ENCODE data around the gene MIA.
"Not testable (repeated sequence)": the region's sequence is repeated elsewhere in the genome, so short reads cannot be mapped to it uniquely, and the experiment has no call there.

DNA sequence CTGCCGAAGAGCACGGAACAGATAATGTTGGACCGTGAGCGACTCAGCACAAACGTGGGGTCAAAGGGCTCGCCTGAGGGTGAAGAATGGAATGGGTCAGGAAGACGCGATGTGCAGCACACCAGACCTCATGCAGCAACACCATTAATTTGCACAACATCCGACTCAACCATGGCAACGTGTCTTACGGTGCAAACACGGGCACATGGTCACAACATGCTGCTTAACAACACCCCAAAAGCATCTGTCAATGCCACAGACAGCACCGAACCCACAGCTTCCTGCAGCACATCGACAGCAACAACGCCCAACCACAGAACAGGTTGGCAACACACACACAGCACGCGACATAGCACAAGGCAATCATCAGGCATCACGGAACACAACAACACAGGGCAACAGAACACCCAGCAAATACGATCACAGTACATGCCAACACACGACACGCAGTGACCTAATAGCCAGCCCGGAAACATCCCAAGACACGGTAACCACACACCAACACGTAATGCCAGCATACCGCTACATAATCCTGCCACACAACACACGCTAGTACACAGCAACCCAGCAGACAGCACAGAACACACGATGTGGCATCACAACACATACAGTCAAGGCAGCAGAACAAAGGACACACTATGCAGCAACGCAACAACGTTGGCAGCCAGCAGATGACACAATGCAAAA, 51.5 kb downstream of the MIA start:
- not testable (repeated sequence) for TF ChIP-seq ZNF157 (tag by site-specific recombination; IDR thresholded peaks at IDR 0.05); ZNF621 (tag by site-specific recombination; IDR thresholded peaks at IDR 0.05); ZNF701 (tag by site-specific recombination; IDR thresholded peaks at IDR 0.05); MEIS1 (CRISPR knock-in tag; IDR thresholded peaks at IDR 0.05; ENCODE audit: borderline replicate concordance); ZBTB20 (tag by site-specific recombination; IDR thresholded peaks at IDR 0.05); SP2 (tag by site-specific recombination; IDR thresholded peaks at IDR 0.05); ZNF558 (tag by site-specific recombination; IDR thresholded peaks at IDR 0.05); ZNF274 (IDR thresholded peaks at IDR 0.05; ENCODE audit: low read length); ZNF274 (tag by site-specific recombination; IDR thresholded peaks at IDR 0.05; ENCODE audit: borderline replicate concordance)
- TF ChIP-seq, protein P1, sequence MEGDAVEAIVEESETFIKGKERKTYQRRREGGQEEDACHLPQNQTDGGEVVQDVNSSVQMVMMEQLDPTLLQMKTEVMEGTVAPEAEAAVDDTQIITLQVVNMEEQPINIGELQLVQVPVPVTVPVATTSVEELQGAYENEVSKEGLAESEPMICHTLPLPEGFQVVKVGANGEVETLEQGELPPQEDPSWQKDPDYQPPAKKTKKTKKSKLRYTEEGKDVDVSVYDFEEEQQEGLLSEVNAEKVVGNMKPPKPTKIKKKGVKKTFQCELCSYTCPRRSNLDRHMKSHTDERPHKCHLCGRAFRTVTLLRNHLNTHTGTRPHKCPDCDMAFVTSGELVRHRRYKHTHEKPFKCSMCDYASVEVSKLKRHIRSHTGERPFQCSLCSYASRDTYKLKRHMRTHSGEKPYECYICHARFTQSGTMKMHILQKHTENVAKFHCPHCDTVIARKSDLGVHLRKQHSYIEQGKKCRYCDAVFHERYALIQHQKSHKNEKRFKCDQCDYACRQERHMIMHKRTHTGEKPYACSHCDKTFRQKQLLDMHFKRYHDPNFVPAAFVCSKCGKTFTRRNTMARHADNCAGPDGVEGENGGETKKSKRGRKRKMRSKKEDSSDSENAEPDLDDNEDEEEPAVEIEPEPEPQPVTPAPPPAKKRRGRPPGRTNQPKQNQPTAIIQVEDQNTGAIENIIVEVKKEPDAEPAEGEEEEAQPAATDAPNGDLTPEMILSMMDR (tag by site-specific recombination; IDR thresholded peaks at IDR 0.05), result not testable (repeated sequence)
- TF ChIP-seq, protein P2, sequence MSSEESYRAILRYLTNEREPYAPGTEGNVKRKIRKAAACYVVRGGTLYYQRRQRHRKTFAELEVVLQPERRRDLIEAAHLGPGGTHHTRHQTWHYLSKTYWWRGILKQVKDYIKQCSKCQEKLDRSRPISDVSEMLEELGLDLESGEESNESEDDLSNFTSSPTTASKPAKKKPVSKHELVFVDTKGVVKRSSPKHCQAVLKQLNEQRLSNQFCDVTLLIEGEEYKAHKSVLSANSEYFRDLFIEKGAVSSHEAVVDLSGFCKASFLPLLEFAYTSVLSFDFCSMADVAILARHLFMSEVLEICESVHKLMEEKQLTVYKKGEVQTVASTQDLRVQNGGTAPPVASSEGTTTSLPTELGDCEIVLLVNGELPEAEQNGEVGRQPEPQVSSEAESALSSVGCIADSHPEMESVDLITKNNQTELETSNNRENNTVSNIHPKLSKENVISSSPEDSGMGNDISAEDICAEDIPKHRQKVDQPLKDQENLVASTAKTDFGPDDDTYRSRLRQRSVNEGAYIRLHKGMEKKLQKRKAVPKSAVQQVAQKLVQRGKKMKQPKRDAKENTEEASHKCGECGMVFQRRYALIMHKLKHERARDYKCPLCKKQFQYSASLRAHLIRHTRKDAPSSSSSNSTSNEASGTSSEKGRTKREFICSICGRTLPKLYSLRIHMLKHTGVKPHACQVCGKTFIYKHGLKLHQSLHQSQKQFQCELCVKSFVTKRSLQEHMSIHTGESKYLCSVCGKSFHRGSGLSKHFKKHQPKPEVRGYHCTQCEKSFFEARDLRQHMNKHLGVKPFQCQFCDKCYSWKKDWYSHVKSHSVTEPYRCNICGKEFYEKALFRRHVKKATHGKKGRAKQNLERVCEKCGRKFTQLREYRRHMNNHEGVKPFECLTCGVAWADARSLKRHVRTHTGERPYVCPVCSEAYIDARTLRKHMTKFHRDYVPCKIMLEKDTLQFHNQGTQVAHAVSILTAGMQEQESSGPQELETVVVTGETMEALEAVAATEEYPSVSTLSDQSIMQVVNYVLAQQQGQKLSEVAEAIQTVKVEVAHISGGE (tag by site-specific recombination; conservative IDR thresholded peaks at IDR 0.05; ENCODE audit: low read depth), result not testable (repeated sequence)
- TF ChIP-seq, protein P3, sequence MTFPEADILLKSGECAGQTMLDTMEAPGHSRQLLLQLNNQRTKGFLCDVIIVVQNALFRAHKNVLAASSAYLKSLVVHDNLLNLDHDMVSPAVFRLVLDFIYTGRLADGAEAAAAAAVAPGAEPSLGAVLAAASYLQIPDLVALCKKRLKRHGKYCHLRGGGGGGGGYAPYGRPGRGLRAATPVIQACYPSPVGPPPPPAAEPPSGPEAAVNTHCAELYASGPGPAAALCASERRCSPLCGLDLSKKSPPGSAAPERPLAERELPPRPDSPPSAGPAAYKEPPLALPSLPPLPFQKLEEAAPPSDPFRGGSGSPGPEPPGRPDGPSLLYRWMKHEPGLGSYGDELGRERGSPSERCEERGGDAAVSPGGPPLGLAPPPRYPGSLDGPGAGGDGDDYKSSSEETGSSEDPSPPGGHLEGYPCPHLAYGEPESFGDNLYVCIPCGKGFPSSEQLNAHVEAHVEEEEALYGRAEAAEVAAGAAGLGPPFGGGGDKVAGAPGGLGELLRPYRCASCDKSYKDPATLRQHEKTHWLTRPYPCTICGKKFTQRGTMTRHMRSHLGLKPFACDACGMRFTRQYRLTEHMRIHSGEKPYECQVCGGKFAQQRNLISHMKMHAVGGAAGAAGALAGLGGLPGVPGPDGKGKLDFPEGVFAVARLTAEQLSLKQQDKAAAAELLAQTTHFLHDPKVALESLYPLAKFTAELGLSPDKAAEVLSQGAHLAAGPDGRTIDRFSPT (tag by site-specific recombination; IDR thresholded peaks at IDR 0.05), result 0 out of 2 replicates have a peak, but pooled peaks have one; percentile 38
- TF ChIP-seq, protein P4, sequence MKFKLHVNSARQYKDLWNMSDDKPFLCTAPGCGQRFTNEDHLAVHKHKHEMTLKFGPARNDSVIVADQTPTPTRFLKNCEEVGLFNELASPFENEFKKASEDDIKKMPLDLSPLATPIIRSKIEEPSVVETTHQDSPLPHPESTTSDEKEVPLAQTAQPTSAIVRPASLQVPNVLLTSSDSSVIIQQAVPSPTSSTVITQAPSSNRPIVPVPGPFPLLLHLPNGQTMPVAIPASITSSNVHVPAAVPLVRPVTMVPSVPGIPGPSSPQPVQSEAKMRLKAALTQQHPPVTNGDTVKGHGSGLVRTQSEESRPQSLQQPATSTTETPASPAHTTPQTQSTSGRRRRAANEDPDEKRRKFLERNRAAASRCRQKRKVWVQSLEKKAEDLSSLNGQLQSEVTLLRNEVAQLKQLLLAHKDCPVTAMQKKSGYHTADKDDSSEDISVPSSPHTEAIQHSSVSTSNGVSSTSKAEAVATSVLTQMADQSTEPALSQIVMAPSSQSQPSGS (tag by site-specific recombination; IDR thresholded peaks at IDR 0.05; ENCODE audit: low read depth), result not testable (repeated sequence)
- TF ChIP-seq, protein P5, sequence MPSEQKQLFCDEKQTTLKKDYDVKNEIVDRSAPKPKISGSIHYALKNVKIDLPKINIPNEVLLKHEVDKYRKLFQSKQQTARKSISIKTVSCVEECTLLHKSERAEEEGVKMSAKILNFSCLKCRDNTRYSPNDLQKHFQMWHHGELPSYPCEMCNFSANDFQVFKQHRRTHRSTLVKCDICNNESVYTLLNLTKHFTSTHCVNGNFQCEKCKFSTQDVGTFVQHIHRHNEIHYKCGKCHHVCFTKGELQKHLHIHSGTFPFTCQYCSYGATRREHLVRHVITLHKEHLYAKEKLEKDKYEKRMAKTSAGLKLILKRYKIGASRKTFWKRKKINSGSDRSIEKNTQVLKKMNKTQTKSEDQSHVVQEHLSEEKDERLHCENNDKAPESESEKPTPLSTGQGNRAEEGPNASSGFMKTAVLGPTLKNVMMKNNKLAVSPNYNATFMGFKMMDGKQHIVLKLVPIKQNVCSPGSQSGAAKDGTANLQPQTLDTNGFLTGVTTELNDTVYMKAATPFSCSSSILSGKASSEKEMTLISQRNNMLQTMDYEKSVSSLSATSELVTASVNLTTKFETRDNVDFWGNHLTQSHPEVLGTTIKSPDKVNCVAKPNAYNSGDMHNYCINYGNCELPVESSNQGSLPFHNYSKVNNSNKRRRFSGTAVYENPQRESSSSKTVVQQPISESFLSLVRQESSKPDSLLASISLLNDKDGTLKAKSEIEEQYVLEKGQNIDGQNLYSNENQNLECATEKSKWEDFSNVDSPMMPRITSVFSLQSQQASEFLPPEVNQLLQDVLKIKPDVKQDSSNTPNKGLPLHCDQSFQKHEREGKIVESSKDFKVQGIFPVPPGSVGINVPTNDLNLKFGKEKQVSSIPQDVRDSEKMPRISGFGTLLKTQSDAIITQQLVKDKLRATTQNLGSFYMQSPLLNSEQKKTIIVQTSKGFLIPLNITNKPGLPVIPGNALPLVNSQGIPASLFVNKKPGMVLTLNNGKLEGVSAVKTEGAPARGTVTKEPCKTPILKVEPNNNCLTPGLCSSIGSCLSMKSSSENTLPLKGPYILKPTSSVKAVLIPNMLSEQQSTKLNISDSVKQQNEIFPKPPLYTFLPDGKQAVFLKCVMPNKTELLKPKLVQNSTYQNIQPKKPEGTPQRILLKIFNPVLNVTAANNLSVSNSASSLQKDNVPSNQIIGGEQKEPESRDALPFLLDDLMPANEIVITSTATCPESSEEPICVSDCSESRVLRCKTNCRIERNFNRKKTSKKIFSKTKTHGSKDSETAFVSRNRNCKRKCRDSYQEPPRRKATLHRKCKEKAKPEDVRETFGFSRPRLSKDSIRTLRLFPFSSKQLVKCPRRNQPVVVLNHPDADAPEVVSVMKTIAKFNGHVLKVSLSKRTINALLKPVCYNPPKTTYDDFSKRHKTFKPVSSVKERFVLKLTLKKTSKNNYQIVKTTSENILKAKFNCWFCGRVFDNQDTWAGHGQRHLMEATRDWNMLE (tag by site-specific recombination; conservative IDR thresholded peaks at IDR 0.05; ENCODE audit: low read depth), result not testable (repeated sequence)
